HepG2 (cell line): ENCODE results near the gene FUT1.

Experiments used
- CTCF ChIP-seq: sonication (generic); formaldehyde crosslinking; IDR thresholded peaks from 2 replicates; pipeline ENCODE4 v1.5.0; 2020; ENCODE audit warnings: mild to moderate bottlenecking, missing genetic modification reagents, moderate library complexity
- HDAC2 ChIP-seq: sonication (generic); formaldehyde crosslinking; IDR thresholded peaks from 2 replicates; pipeline ENCODE4 v1.4.0; 2020; ENCODE audit warnings: missing genetic modification reagents
- KLF15 ChIP-seq: sonication (generic); formaldehyde crosslinking; IDR thresholded peaks from 2 replicates; pipeline ENCODE4 v1.8.1; 2023; ENCODE audit warnings: borderline replicate concordance, mild to moderate bottlenecking, inconsistent platforms, missing genetic modification reagents, mixed read lengths
- NCOA1 ChIP-seq: sonication (generic); formaldehyde crosslinking; IDR thresholded peaks from 2 replicates; pipeline ENCODE4 v1.9.0; 2021; ENCODE audit warnings: missing genetic modification reagents
- NONO ChIP-seq, 2 experiments: fragments of 450-650 bp in 1 of 2; sonication (generic) in 1 of 2; formaldehyde crosslinking in 1 of 2; IDR thresholded peaks in 1 of 2; conservative IDR thresholded peaks in 1 of 2; 2 replicates each; pipeline versions ENCODE4 v1.6.1 to v1.8.0; 2017 to 2022; ENCODE audit warnings: mild to moderate bottlenecking in 1 of 2, missing genetic modification reagents in 1 of 2, moderate library complexity in 1 of 2
- ZNF549 ChIP-seq: sonication (generic); formaldehyde crosslinking; IDR thresholded peaks from 2 replicates; pipeline ENCODE4 v1.5.0; 2020; ENCODE audit warnings: missing genetic modification reagents
- ZNF564 ChIP-seq: sonication (generic); formaldehyde crosslinking; IDR thresholded peaks from 2 replicates; pipeline ENCODE4 v1.8.1; 2023; ENCODE audit warnings: mild to moderate bottlenecking, missing genetic modification reagents
- ZNF879 ChIP-seq: sonication (generic); formaldehyde crosslinking; IDR thresholded peaks from 2 replicates; pipeline ENCODE4 v1.8.1; 2023; ENCODE audit warnings: missing genetic modification reagents
- ZSCAN29 ChIP-seq: sonication (generic); formaldehyde crosslinking; conservative IDR thresholded peaks from 2 replicates; pipeline ENCODE4 v1.4.0; 2020; ENCODE audit warnings: mild to moderate bottlenecking, missing genetic modification reagents

DNA sequence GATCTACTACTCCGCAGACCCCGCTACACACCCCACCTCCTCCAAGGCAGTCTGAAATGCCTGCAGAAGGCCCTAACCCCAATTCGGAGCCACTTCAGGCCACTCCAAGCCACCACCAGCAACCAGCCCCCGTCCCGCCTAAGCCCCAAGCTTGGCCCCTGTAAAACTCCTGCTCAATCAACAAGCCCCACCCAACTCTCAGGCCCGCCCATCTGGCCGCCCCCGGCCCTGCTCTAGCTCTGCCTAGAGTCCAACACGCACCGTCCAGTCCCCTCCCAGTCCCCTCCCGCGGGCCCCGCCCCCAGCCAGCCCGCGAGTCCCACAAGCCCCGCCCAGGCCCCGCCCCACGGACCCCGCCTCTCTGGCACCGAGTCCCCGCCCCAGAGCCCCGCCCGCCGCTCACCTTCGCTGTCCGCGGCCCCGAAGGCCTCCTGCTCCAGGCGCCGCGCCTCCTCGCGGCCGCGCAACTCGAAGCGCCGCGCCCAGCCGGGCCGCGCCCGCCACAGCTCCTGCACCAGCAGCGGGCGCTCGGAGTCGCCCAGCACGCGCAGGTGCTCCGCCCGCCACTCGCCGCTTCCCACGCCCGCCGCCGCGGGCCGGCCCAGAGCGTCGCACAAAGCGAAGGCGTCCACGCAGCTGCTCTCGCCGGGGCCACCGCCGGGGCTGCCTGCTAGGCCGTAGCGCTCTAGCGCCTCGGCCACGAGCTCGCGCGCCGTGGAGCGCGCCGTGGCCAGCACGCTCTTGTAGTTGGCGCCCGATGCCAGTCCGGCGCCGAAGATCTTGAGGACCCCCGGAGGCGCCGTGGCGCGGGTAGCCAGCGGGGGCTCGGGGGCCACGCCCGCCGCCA, 13.7 kb downstream of the FUT1 start:
- TF ChIP-seq NONO (IDR thresholded peaks at IDR 0.05) (no peak), NONO (CRISPR knock-in tag; conservative IDR thresholded peaks at IDR 0.05) (peak; percentile 52), ZSCAN29 (CRISPR knock-in tag) (no peak), KLF15 (CRISPR knock-in tag) (no peak; the same call in 1 of the 2 replicates), HDAC2 (no peak), ZNF549 (CRISPR knock-in tag) (no peak), CTCF (CRISPR knock-in tag) (peak; percentile 76), ZNF564 (CRISPR knock-in tag) (peak; percentile 85; the same call in 1 of the 2 replicates), NCOA1 (CRISPR knock-in tag) (no peak), ZNF879 (CRISPR knock-in tag) (no peak)
